ENCODE data around the gene SKAP1. TPM values are rescaled to one million over a fixed set of nuclear protein-coding genes. Genes with fewer than 3 reads are reported as not detected.

The SKAP1 gene
- total and polyA plus RNA-seq, 8 donors, result 1.2 to 3.0 (median 1.8) TPM

GRCh38 chr17:48219617-48220016, 210.4 kb downstream of the SKAP1 start:
- TF ChIP-seq CTCF (IDR thresholded peaks at IDR 0.05), result no peak
- Histone ChIP-seq H3K27me3 (peaks cover 0 to 19% of the 10 kb centered on the region in 2 donors), H3K4me1 (no peaks in the 10 kb centered on the region), H3K9me3 (no peaks in the 10 kb centered on the region), H3K27ac (no peak overlapping the region), H3K4me3 (no peak overlapping the region), H3K36me3 (no peaks in the 10 kb centered on the region)
- DNase-seq (no peak), ATAC-seq (no peak)
- intact Hi-C loops (cut with DNase I), result no loop called here

DNA sequence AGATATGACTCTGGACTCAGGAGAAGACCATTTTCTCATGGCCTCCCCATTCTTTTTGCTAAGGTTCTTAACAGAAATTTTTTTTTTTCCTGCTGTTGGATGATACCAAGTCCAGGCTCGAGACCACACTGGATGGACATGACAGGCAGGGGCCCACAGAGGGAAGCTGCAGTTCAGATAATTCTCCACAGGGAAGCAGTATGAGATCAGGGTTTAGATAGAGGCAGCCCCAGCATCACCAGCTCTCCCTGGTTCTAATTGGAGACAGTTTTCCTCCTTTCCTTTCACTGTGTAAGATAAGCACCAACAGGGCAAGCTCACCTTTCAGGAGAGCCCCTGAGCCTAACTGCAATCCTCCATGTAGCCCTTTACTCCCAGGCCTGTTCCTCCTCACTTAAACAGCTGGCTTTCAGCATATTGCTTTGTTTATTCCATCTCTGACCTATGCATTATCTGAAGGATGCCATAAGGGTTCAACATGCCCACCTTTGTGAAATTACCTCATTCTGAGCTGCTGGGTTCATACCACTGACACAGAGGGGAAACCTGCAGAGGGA, 214.4 kb downstream of the SKAP1 start:
- DNase-seq, result peak in 1 of 4 donors; percentile 11
- intact Hi-C loops (cut with DNase I), result no loop called here
- Histone ChIP-seq H3K27ac (no peak overlapping the region), H3K36me3 (no peaks in the 10 kb centered on the region), H3K27me3 (peaks cover 0 to 7% of the 10 kb centered on the region in 2 donors), H3K4me1 (no peaks in the 10 kb centered on the region), H3K9me3 (no peaks in the 10 kb centered on the region), H3K4me3 (no peak overlapping the region)
- TF ChIP-seq CTCF (IDR thresholded peaks at IDR 0.05), result peak; percentile 34 to 50
- ATAC-seq, result peak; percentile 62

- H3K9me3 ChIP-seq, result no peaks in the 10 kb centered on the region
- no peaks in the 10 kb centered on the region for H3K36me3 ChIP-seq
- no peak for TF ChIP-seq CTCF (IDR thresholded peaks at IDR 0.05)
- peaks cover 0 to 7% of the 10 kb centered on the region in 2 donors for H3K27me3 ChIP-seq
- no peak overlapping the region for H3K4me3 ChIP-seq
- DNase-seq, result no peak
- no peak overlapping the region for H3K27ac ChIP-seq
- intact Hi-C loops (cut with DNase I), result no loop called here
- ATAC-seq, result no peak
- H3K4me1 ChIP-seq, result no peaks in the 10 kb centered on the region
These were observed 216.2 kb downstream of the SKAP1 start for GRCh38 chr17:48213797-48214196.

DNA sequence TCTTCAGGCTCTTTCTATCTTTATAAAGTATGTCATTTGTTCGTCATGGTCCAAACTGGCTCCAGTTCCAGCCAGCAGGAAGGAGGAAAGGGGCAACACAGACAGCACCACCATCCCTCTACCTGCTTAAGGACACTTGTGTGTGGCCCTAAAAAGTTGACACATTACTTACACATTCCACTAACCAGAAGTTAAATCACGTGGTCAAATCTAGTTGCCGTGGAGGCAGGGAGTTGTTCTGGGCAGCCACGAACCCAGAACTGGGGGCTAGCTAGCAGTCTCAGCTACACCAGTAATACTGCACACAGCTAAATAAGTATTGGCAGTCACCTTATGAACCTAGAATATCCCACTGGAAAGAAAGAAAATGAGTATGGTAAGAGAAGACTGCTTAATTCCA, 218.2 kb downstream of the SKAP1 start:
- no peak for TF ChIP-seq CTCF (IDR thresholded peaks at IDR 0.05)
- intact Hi-C loops (cut with DNase I), result no loop called here
- Histone ChIP-seq H3K27ac (no peak overlapping the region), H3K4me3 (no peak overlapping the region), H3K9me3 (no peaks in the 10 kb centered on the region), H3K4me1 (no peaks in the 10 kb centered on the region), H3K36me3 (no peaks in the 10 kb centered on the region), H3K27me3 (peaks cover 0 to 7% of the 10 kb centered on the region in 2 donors)
- DNase-seq, result no peak
- no peak for ATAC-seq

GRCh38 chr17:48211011-48211410, 219.0 kb downstream of the SKAP1 start:
- no peak for DNase-seq
- no peaks in the 10 kb centered on the region for H3K4me1 ChIP-seq
- no peak for TF ChIP-seq CTCF (IDR thresholded peaks at IDR 0.05)
- no peak overlapping the region for H3K4me3 ChIP-seq
- no peak overlapping the region for H3K27ac ChIP-seq
- H3K9me3 ChIP-seq, result no peaks in the 10 kb centered on the region
- intact Hi-C loops (cut with DNase I), result no loop called here
- no peak for ATAC-seq
- no peaks in the 10 kb centered on the region for H3K36me3 ChIP-seq
- H3K27me3 ChIP-seq, result peaks cover 0 to 7% of the 10 kb centered on the region in 2 donors
